ENCODE measurements around the gene RAB34.

The RAB34 gene

GRCh38 chr17:28704219-28704858 lies 13.3 kb downstream of the RAB34 start:
- H3K4me3 ChIP-seq (ENCODE audit: low read depth, low read length), result no peak overlapping the region
- no peak for DNase-seq (ENCODE audit: low read depth)
- TF ChIP-seq, protein P1, sequence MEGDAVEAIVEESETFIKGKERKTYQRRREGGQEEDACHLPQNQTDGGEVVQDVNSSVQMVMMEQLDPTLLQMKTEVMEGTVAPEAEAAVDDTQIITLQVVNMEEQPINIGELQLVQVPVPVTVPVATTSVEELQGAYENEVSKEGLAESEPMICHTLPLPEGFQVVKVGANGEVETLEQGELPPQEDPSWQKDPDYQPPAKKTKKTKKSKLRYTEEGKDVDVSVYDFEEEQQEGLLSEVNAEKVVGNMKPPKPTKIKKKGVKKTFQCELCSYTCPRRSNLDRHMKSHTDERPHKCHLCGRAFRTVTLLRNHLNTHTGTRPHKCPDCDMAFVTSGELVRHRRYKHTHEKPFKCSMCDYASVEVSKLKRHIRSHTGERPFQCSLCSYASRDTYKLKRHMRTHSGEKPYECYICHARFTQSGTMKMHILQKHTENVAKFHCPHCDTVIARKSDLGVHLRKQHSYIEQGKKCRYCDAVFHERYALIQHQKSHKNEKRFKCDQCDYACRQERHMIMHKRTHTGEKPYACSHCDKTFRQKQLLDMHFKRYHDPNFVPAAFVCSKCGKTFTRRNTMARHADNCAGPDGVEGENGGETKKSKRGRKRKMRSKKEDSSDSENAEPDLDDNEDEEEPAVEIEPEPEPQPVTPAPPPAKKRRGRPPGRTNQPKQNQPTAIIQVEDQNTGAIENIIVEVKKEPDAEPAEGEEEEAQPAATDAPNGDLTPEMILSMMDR (conservative IDR thresholded peaks at IDR 0.05; ENCODE audit: low read depth, low read length), result no peak

- TF ChIP-seq, protein P1 (conservative IDR thresholded peaks at IDR 0.05; ENCODE audit: low read depth, low read length), result no peak
- H3K4me3 ChIP-seq (ENCODE audit: low read depth, low read length), result no peak overlapping the region
- DNase-seq (ENCODE audit: low read depth), result no peak
These were observed 14.0 kb downstream of the RAB34 start for GRCh38 chr17:28703552-28704218.

GRCh38 chr17:28702752-28703150 lies 14.9 kb downstream of the RAB34 start:
- no peak overlapping the region for H3K4me3 ChIP-seq (ENCODE audit: low read depth, low read length)
- DNase-seq (ENCODE audit: low read depth), result no peak
- TF ChIP-seq, protein P1 (conservative IDR thresholded peaks at IDR 0.05; ENCODE audit: low read depth, low read length), result no peak

GRCh38 chr17:28702026-28702751 lies 15.5 kb downstream of the RAB34 start:
- TF ChIP-seq, protein P1 (conservative IDR thresholded peaks at IDR 0.05; ENCODE audit: low read depth, low read length), result no peak
- no peak overlapping the region for H3K4me3 ChIP-seq (ENCODE audit: low read depth, low read length)
- no peak for DNase-seq (ENCODE audit: low read depth)

- no peak overlapping the region for H3K4me3 ChIP-seq (ENCODE audit: low read depth, low read length)
- TF ChIP-seq, protein P1 (conservative IDR thresholded peaks at IDR 0.05; ENCODE audit: low read depth, low read length), result no peak
- DNase-seq (ENCODE audit: low read depth), result no peak
These were observed 16.7 kb downstream of the RAB34 start for GRCh38 chr17:28700830-28701492.

DNA sequence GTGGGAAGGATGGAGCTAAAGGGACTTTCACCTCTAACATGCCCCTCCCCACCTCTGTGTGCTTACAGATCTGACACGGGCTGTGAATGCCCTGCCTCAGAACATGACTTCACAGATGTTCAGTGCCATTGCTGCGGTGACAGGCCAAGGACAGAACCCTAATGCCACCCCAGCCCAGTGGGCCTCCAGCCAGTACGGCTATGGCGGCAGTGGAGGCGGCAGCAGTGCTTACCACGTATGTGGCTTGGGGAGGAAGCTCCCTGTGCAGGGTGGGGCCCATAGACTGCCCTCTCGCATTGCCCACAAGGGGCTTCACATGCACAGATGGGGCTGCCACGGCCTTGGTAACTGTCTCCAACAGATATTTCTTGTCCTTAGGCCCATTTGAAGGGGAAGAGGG lies 17.4 kb downstream of the RAB34 start:
- no peak for DNase-seq (ENCODE audit: low read depth)
- TF ChIP-seq, protein P1 (conservative IDR thresholded peaks at IDR 0.05; ENCODE audit: low read depth, low read length), result no peak
- H3K4me3 ChIP-seq (ENCODE audit: low read depth, low read length), result no peak overlapping the region
